BE2C (cell line): ENCODE measurements around the gene CCDC177.

Experiments
- DNase-seq: peaks from one replicate; pipeline ENCODE4 v3.0.0-alpha.2; 2020
- H3K27me3 ChIP-seq: fragments of 250-450 bp; sonication (Bioruptor Pico); 2 replicates; pipeline ENCODE4 v1.5.1; 2020; ENCODE audit warnings: mild to moderate bottlenecking
- H3K36me3 ChIP-seq: fragments of 250-450 bp; sonication (Bioruptor Pico); 2 replicates; pipeline ENCODE4 v1.5.1; 2020; ENCODE audit warnings: mild to moderate bottlenecking
- H3K4me1 ChIP-seq: fragments of 250-450 bp; sonication (Bioruptor Pico); 2 replicates; pipeline ENCODE4 v1.5.1; 2020
- H3K4me3 ChIP-seq: 2 replicates; pipeline ENCODE4 v1.5.1; 2011; ENCODE audit warnings: low read depth, low read length
- H3K9me3 ChIP-seq: fragments of 250-450 bp; sonication (Bioruptor Pico); 2 replicates; pipeline ENCODE4 v1.5.1; 2020
- TF ChIP-seq, protein P1 (sequence below): IDR thresholded peaks from 2 replicates; pipeline ENCODE4 v1.5.1; 2012; ENCODE audit warnings: mild to moderate bottlenecking, low read depth, low read length

CCDC177 gene

GRCh38 chr14:69528143-69528542 lies 46.5 kb downstream of the CCDC177 start:
- TF ChIP-seq, protein P1, sequence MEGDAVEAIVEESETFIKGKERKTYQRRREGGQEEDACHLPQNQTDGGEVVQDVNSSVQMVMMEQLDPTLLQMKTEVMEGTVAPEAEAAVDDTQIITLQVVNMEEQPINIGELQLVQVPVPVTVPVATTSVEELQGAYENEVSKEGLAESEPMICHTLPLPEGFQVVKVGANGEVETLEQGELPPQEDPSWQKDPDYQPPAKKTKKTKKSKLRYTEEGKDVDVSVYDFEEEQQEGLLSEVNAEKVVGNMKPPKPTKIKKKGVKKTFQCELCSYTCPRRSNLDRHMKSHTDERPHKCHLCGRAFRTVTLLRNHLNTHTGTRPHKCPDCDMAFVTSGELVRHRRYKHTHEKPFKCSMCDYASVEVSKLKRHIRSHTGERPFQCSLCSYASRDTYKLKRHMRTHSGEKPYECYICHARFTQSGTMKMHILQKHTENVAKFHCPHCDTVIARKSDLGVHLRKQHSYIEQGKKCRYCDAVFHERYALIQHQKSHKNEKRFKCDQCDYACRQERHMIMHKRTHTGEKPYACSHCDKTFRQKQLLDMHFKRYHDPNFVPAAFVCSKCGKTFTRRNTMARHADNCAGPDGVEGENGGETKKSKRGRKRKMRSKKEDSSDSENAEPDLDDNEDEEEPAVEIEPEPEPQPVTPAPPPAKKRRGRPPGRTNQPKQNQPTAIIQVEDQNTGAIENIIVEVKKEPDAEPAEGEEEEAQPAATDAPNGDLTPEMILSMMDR: no peak
- Histone ChIP-seq H3K9me3 (no peaks in the 10 kb centered on the region), H3K36me3 (no peaks in the 10 kb centered on the region), H3K4me3 (no peak overlapping the region), H3K4me1 (no peaks in the 10 kb centered on the region), H3K27me3 (no peaks in the 10 kb centered on the region)
- no peak for DNase-seq

DNA sequence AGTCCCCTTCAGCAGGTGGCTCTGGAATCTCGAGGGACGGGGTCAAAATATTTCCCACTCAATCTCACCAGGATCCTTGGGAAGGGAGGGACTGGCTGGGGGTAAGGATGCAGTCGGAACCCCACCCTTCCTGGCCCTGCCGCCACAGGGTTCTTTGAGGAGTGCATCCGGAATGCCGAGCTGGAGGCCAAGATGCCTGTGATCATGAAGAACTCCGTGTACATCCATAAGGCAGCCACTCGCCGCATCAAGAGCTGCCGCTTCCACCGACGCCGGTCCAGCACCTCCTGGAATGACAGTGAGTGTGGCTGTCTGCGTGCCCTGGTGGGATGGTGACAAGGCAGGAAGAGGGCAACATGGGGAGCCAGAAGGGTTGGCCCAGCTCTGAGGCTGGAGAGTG lies 47.0 kb downstream of the CCDC177 start:
- no peak for DNase-seq
- Histone ChIP-seq H3K9me3 (no peaks in the 10 kb centered on the region), H3K4me3 (no peak overlapping the region), H3K27me3 (no peaks in the 10 kb centered on the region), H3K4me1 (no peaks in the 10 kb centered on the region), H3K36me3 (no peaks in the 10 kb centered on the region)
- TF ChIP-seq, protein P1: no peak

- Histone ChIP-seq H3K9me3 (no peaks in the 10 kb centered on the region), H3K36me3 (no peaks in the 10 kb centered on the region), H3K27me3 (peaks cover 13% of the 10 kb centered on the region; the same call in 1 of the 2 replicates), H3K4me3 (no peak overlapping the region), H3K4me1 (no peaks in the 10 kb centered on the region)
- DNase-seq: no peak
- TF ChIP-seq, protein P1: no peak
Measured at GRCh38 chr14:69525896-69526295, 48.8 kb downstream of the CCDC177 start.

GRCh38 chr14:69522026-69522425 lies 52.6 kb downstream of the CCDC177 start:
- H3K4me3 ChIP-seq: no peak overlapping the region
- H3K9me3 ChIP-seq: no peaks in the 10 kb centered on the region
- H3K27me3 ChIP-seq: peaks cover 13% of the 10 kb centered on the region; the same call in 1 of the 2 replicates
- TF ChIP-seq, protein P1: no peak
- DNase-seq: no peak
- H3K36me3 ChIP-seq: no peaks in the 10 kb centered on the region
- no peaks in the 10 kb centered on the region for H3K4me1 ChIP-seq
